HG03135 (cell line): ENCODE measurements around the gene TNFRSF8.
"Not testable (repeated sequence)": the region's sequence is repeated elsewhere in the genome, so short reads cannot be mapped to it uniquely, and the experiment has no call there.

ENCODE experiments used
- ATAC-seq: cut with Tn5 transposase; IDR thresholded peaks from one replicate; pipeline ENCODE4 v1.9.1; 2021; ENCODE audit warnings: mild to moderate bottlenecking, moderate library complexity; ENCODE audit not compliant: unreplicated experiment

Gene TNFRSF8

DNA sequence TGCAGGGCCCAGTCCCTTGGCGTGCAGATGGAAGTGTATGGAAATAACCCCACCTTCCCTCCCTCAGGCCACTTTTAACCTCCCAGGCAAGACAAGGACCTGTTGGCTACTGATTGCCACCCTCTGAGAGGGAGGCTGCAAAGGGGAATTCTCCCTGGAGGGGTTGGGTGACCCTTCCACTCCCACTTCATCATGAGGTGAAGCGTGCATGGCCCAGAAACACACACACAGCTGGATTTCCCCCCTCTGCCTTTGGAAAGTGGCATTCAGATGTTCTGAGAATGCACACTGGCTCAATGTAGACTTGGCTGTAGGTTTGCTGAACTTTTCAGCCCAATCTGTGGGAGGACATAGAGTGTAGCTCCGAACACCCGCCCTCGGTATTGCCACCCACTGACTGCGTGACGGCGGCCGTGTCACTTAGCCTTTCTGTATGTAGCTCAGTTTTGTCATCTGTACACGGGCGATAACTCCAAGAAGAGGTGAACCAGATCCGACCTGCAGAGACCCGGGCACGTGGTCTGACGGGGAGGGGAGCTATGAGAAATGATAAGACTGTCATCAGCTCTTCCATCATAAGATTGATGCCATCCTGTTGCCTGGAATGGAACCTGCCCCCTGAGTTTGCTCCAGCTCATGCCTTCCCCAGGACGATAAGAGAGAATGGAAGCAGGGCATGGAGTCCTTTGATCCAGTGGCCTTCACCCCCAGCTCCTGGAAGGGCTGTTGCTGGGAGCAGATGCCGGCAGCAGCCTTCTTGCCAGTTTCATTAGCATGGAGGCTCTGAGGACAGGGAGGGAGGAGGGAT is 24.5 kb upstream of the TNFRSF8 start:
- ATAC-seq, result no peak

DNA sequence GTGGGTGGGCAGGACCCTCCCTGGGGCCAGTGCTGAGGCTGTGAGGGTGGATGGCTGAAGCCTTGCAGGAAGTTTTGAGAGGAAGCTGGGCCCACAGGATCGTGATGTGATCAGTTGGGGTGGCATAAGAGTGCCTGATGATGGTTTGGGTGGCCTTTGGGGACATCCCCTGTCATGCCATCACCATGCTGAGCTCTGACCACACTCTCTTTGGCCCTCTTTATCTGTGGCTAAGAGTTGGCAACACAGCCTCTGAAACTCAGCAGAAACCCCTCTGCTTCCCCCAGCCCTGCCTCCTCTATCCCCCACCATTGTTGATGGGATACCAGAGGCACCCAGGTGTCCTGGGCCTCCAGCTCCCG is 24.0 kb upstream of the TNFRSF8 start:
- ATAC-seq, result no peak

DNA sequence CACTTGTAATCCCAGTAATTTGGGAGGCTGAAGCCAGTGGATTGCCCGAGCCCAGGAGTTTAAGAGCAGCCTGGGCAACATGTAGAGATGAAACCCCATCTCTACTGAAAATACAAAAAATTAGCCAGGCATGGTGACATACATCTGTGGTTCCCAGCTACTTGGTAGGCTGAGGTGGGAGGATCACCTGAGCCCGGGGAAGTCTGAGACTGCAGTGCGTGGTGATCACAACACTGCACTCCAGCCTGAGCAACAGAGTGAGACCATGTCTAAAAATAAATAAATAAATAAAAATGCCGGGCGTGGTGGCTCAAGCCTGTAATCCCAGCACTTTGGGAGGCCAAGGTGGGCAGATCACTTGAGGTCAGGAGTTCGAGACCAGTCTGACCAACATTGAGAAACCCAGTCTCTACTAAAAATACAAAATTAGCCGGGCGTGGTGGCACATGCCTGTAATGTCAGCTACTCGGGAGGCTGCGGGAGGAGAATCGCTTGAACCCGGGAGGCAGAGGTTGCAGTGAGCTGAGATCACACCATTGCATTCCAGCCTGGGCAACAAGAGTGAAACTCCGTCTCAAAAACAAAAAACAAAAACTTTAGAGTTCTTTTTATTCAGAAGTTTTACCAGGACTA is 23.2 kb upstream of the TNFRSF8 start:
- peak; percentile 41 for ATAC-seq

DNA sequence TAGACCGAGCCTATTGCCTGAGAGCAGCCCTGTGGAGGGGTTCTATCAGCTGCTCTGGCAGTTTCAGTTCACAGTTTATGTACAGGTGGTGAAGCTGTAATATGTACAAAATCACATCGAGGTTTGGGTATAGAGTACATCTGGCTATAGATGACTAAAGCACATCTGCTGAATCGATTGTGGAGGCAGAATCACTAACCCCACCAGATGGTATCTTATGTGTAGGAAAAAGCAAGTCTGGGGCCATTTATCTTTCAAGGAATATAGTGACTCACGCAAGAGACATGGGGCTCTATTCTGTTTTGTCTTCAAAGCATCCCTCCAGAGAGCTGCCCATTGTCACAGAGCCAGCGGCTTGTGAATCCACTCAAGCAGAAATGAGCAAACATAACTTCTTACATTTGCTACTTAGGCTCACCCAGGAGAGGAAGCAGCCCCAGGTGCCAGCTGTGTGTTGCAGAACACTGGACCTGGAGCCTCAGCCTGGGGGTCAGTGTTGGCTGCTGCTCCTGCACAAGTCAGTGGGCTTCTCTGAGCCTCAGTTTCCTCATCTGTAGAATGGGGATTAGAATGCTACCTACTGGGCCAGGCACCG is 22.5 kb upstream of the TNFRSF8 start:
- ATAC-seq, result peak; percentile 72

DNA sequence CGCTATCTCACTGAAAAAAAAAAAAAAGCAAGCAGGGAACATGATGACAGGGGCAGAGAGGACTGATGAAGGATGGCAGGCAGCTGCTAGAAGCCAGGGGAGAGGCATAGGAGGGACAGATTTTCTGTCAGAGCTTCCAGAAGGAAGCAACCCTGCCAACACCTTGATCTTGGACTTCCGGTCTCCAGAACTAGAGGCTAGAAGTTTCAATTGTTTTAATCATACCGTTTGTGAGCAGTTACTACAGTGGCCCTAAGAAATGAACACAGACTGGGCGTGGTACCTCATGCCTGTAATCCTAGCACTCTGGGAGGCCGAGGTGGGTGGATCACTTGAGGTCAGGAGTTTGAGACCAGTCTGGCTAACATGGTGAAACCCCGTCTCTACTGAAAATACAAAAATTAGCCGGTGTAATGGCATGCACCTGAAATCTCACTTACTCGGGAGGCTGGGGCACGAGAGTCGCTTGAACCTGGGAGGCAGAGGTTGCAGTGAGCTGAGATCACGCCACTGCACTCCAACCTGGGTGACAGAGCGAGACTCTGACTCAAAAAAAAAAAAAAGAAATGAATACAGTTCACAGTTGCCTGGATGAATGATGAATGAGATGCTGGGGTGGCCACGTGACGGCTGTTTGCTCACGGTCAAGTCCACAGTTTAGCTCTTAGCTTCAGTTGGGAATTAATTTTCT is 18.8 kb upstream of the TNFRSF8 start:
- not testable (repeated sequence) for ATAC-seq

DNA sequence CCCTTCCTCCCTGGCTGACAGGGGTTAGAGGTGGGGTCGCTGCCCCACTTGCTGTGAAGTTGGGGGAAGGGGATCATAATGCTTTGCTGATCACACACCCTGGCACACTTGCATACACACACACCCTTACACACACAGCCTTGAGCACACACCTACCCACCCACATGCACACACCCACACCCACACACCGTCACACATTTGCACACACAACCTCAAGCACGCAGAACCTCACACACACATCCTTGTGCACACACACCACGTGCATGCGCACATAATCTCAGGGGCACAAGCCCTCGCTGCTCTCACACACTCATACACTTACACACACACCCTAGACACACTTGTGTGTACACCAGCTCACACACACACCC is 16.4 kb upstream of the TNFRSF8 start:
- no peak for ATAC-seq

DNA sequence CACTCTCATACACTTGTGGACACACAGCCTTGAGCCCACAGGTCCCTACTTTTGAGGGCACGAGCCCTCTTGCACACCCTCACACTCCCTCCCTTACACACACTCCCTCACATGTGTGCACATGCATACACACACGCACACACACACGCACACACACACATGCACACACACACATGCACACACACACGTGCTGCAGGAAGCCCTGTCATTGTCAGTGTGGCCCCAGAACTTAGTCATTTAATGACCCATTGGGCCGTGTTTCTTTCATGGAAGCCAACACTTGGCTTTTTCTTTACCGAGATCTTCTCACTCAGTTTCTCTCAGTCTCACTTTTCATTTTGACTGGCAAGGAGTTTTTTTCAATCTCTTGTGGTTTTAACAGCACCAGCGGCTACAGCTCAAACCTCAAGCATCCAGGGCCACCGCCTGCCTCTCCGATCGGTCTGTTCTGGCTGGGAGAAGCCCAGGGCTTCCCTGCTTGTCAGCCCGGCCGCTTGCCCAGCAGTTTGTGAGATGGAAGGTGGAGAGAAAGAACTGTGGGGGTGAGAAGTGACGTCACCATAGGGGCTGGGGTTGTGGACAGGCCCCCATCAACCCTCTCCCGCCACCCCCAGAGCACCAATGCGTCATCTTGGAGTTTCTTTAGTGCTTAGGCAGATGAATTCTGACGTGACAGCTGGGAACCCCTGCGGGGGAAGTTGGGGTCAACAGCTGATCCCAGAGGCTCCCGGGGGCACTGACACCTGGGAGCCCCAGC is 15.8 kb upstream of the TNFRSF8 start:
- peak; percentile 45 for ATAC-seq

DNA sequence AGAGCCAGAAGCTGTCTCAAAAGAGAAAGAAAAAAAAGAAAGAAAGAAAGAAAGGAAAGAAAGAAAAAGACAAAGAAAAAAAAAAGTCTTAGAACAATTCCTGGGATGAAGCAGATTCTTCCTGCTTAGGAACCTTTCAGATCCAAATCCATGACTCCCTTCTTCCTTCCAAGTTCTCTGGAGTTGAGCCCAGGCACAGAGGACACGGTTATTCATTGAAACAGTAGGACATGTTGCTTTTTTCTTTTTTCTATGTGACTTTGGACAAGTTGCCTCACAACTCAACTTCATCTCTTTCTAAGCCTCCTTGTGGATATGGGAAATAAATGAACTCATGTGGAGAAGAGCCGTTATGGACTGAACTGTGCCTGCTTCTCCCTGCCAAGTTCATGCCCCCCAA is 14.7 kb upstream of the TNFRSF8 start:
- no peak for ATAC-seq

DNA sequence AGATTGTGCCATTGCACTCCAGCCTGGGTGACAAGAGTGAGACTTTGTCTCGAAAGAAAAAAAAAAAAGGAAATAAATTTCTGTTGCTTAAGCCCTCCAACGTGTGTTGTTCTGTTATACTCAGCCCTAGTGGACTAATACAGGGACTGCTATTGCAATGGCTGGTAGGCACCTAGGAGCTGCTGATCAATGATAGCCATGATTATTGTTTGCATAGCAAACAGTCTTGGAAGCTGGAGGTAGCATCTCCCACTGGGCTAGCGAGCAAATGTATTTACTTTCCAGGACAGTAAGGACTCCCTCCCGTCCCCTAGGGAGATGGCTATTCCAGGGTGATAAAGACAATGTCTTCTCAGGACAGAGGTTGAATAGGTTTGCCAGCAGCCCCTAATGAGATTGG is 13.5 kb upstream of the TNFRSF8 start:
- ATAC-seq, result no peak

DNA sequence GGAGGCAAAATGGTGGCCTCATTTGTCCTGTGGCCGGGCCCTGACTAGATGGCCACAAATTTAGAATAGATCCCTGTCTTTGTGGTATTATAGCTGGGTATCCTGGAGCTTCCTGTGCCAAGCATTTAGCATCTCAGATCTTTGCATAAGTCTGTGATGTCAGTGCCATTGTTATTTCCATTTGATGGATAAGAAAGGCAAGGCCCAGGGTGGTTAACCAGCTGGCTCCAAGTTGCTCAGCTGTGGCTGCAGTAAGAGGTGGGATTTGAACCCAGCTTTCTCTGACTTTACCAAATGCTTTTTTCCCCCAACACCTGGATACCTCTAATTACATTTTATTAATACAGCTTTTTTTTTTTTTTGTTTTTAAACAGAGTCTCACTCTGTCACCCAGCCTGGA is 11.7 kb upstream of the TNFRSF8 start:
- ATAC-seq, result no peak

DNA sequence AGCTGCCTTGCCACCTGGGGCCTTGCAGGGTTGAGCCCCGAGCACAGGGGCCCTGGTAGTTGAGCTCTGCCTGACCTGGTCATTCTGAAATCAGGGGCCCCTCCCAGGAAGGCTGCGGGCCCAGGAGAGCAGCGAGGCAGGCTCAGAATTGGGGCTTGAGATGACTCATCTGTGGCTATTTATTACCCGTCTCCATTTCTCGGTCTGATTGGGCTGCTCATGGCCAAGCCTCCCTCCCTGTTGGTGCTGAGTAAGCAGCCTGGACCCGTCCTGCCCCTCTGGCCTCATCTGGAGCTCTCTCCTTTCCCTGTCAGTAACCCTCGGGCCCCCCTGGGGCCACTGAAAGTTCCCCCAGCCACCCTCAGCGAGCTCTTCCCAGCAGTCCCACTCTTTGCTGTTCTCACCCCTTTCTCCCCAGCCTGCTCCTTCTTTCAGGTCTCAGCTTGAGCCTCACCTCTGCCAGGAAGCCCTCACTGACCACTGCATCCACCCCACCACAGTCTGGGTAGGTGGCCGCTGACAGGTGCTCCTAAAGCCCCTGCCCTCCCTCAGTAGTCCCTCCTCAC is 11.0 kb upstream of the TNFRSF8 start:
- peak; percentile 63 for ATAC-seq

DNA sequence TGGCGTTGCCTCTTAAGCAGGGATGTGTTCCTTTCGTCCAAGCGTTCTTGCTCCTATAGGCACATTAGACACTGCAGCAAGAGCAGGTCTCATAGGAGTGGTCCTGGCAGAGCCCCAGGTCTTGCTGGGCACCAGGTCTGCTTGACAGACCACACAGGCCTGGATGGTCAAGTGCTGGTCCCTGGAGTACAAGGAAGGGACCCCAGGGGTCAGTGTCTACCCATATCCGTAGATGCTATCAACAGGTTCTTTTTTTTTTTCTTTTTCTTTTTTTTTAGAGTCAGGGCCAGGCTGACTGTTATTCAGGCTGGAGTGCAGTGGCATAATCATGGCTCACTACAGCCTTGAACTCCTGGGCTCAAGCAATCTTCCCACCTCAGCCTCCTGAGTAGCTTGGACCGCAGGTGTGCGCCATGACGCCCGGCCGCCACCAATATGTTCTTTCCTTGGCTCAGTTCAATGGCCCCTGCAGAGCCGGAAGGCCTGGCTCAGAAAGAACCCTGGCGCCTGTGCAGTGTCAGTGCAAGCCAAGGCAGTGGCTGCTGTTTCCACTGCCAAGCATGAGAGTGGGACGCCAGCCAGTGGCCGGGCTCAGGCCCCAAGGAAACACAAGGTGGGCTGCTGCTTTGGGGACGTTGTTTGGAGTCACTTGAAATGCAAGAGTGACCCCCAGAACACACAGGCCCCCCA is 10.0 kb upstream of the TNFRSF8 start:
- no peak for ATAC-seq

DNA sequence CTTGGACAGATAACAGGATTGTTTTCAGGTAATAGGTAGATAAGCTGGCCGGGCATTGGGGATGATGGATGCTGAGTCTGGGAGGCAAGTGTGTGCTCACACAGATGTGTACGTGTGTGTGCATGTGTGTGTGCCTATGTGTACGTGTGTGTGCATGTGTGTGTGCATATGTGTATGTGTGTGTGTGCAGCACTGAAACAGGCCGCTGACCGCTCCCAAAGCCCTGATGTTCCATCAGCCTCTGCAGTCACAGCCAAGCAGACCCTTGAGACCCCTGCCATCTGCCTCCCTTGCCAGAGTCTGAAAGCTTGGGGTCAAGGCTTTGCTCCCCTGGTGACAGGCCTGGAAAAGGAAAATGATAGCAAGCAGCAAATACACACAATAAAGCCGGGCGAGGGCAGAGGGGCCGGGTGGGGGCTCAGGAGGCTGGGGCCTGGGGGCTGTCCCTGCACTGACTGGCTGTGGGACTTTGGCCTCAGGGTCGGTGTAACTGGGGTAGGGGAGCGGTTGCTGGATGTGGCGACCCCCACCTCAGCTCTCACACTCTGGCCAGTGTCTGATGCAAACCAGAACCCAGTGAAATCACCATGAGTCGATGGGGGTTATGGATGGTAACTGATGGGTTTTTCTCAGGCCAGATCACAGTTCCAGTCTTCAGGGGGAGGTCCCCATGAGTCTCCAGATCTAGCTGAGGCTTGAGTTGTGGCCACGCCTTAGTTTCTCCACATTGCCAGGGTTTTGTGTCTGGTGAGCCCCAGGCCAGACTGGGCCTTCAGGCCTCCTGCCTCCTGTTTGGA is 9.2 kb upstream of the TNFRSF8 start:
- ATAC-seq, result no peak

DNA sequence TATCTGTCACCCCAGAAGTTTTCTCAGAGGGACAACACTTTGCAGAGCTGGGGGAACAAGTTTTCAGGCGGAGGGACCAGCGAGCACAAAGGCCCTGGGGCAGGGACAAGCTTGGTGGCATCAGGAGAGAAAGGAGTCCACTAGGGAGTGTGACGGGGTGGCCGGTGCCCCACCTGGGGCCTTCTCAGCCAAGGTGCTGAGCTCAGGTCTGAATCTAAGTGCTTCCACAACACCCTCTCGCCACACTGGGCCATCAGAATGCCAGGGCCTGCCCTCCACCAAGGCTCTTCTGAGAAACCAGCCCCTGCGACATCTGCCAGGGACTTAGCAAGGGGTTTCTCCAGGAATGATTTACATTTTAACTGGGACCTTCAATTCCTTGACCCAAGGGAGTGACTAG is 7.8 kb upstream of the TNFRSF8 start:
- no peak for ATAC-seq

DNA sequence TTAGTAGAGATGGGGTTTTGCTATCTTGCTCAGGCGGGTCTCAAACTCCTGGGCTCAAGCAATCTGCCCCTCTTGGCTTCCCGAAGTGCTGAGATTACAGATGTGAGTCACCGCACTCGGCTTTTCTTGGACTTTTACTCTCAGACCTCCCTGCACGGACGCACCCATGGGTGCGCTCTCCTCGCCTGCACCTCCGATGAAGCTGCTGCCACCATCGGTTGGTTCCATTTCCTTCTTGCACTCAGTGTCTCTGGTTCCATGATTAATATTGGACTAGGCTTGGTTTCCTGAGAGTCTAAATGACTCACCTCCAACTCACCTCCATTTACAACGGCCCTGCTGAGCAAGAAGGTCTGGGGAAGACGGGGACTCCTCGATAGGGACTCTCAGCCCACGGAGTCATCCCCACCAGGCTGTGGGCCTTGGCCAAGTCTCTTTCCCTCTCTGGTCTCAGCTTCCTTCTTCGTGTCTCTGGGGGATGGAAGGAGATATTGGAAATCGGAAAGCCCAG is 6.7 kb upstream of the TNFRSF8 start:
- ATAC-seq, result no peak

DNA sequence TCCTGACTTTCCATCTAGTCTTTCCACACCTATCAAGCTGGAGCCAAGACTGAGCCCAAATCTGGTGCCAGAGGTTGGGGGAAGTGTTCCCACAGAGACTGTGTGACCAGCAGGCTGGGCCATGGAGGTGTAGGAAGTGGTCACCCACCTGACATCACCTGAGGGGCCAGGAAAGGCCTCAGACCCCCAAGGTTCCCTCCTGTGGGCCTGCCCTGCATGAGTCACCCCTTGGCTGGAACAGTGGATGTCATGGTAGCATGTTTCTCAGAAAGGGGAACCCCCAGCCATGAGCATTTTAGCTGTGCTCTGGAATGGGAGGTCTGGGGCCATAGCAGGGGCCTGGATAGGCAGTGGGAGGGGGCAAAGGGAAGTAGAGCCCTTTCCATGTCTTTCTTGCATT is 5.7 kb upstream of the TNFRSF8 start:
- ATAC-seq, result no peak

DNA sequence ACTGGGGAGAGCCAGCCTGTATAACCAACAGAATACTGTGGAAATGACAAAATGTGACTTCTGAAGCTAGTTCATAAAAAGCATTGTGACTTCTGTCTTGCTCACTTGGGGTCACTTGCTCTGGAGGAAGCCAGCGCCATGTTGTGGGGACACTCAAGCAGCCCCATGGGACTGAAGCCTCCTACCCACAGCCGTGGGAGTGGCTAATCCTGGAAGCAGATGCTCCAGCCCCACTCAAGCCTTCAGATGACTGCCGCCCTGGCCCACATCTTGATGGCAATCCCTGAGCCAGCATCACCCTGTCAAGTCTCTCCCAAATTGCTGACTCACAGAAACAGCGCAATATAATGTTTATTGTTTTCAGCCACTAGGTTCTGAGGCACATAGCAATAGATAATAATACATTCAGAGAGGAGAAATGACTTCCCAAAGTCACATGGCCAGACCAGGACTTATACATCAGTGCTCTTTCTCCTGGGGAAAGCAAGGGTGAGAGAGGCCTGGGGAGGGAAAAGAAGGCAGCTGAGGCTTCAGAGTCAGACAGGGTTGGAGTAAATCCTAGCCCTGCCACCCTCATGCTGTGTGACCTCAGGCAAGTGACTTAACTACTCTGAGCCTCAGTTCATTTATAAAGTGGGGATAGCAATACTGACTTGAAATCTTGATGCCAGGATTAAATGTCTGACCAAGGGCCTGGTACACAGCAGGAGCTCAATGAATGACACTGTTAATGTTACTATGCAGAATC is 5.0 kb upstream of the TNFRSF8 start:
- ATAC-seq, result no peak

DNA sequence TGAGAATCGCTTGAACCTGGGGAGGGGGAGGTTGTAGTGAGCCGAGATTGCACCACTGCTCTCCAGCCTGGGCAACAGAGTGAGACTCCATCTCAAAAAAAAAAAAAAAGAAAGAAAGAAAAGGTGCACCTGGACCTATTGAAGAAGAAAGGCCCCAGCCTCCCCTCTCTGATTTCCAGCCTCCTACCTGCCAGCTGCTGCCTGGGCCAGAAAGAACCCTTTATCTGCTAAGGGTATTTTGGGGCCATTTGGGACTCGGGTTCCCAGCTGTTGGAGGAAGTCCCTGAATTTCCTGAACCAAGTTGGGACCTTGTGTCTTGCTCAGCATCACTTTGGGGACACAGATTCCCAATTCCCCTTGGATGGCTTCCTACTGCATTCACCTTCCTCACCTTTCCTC is 3.9 kb upstream of the TNFRSF8 start:
- no peak for ATAC-seq
